Measurements from ENCODE around the gene MCM3AP.

MCM3AP gene

DNA sequence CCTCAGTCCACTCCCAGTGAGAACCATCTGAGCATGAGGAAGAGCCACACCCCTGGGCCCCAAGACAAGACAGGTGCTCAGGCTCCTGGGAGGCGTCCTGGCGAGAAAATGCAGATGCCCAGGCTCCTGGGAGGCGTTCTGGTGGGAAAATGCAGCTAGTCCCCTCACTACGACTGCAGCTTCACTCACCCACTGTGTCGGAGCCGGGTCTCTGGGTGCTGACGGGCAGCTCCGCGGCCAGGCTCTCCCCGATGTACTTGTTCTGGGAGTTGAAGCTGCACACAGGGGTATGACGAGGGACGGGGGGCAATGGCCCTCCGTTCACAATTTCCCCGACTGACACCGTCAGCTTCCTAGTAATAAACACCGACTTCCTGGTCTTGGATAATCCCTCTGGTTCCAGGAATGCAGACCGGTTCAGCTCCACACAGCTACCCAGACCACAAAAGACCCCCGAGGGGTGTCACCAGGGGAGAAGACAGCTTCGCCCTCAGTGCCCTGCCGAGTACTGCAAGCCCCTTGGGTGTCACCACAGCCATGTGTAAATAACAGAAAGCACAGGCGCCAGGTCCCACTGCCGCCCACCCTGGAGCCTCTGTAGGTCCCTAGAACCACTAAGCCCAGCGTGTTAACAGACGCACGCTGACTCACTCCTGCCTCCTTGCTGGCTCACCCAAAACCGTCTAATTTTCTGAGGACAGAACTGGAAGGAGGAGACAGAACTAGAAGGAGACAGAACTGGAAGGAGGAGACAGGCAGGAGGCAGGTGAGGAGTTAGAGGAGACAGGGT, 19.5 kb downstream of the MCM3AP start:
- Histone ChIP-seq H3K9me3 (replicated peaks; ENCODE audit: insufficient read depth, low read length) (no peaks in the 10 kb centered on the region), H3K27me3 (replicated peaks; ENCODE audit: insufficient read depth, low read length) (no peaks in the 10 kb centered on the region), H3K9ac (ENCODE audit: low read length) (no peak overlapping the region), H2AFZ (ENCODE audit: low read length) (no peak overlapping the region), H3K4me1 (ENCODE audit: low read length) (no peaks in the 10 kb centered on the region), H4K20me1 (ENCODE audit: insufficient read depth, low read length) (no peaks in the 10 kb centered on the region), H3F3A (ENCODE audit: insufficient read depth, low read length) (no peaks in the 10 kb centered on the region), H3K36me3 (replicated peaks; ENCODE audit: insufficient read depth, low read length) (peaks cover 11% of the 10 kb centered on the region), H3K79me2 (ENCODE audit: low read length) (no peaks in the 10 kb centered on the region), H3K4me3 (ENCODE audit: low read length) (no peak overlapping the region), H3K27ac (ENCODE audit: low read length) (no peak overlapping the region), H3K4me2 (ENCODE audit: low read depth, low read length) (no peak overlapping the region), H3K9me2 (replicated peaks; ENCODE audit: insufficient read depth, low read length) (no peaks in the 10 kb centered on the region)
- DNase-seq: no peak
- no peak for TF ChIP-seq EZH2phosphoT487 (IDR thresholded peaks at IDR 0.05; ENCODE audit: low read length)
- no peak for TF ChIP-seq EZH2 (optimal IDR thresholded peaks at IDR 0.05; ENCODE audit: low read depth, low read length)
- TF ChIP-seq CTCF (IDR thresholded peaks at IDR 0.05; ENCODE audit: low read length): no peak

GRCh38 chr21:46264690-46265144, 20.7 kb downstream of the MCM3AP start:
- Histone ChIP-seq H3K9me3 (replicated peaks; ENCODE audit: insufficient read depth, low read length) (no peaks in the 10 kb centered on the region), H3K4me2 (ENCODE audit: low read depth, low read length) (no peak overlapping the region), H3K9me2 (replicated peaks; ENCODE audit: insufficient read depth, low read length) (no peaks in the 10 kb centered on the region), H2AFZ (ENCODE audit: low read length) (no peak overlapping the region), H3K36me3 (replicated peaks; ENCODE audit: insufficient read depth, low read length) (peaks cover 6% of the 10 kb centered on the region), H3K4me3 (ENCODE audit: low read length) (no peak overlapping the region), H3K4me1 (ENCODE audit: low read length) (no peaks in the 10 kb centered on the region), H4K20me1 (ENCODE audit: insufficient read depth, low read length) (no peaks in the 10 kb centered on the region), H3K9ac (ENCODE audit: low read length) (no peak overlapping the region), H3F3A (ENCODE audit: insufficient read depth, low read length) (no peaks in the 10 kb centered on the region), H3K27ac (ENCODE audit: low read length) (no peak overlapping the region), H3K79me2 (ENCODE audit: low read length) (no peaks in the 10 kb centered on the region), H3K27me3 (replicated peaks; ENCODE audit: insufficient read depth, low read length) (no peaks in the 10 kb centered on the region)
- TF ChIP-seq EZH2phosphoT487 (IDR thresholded peaks at IDR 0.05; ENCODE audit: low read length): no peak
- TF ChIP-seq CTCF (IDR thresholded peaks at IDR 0.05; ENCODE audit: low read length): no peak
- TF ChIP-seq EZH2 (optimal IDR thresholded peaks at IDR 0.05; ENCODE audit: low read depth, low read length): no peak
- DNase-seq: no peak

- H3K9me2 ChIP-seq (replicated peaks; ENCODE audit: insufficient read depth, low read length): no peaks in the 10 kb centered on the region
- H3K27me3 ChIP-seq (replicated peaks; ENCODE audit: insufficient read depth, low read length): no peaks in the 10 kb centered on the region
- no peak overlapping the region for H3K9ac ChIP-seq (ENCODE audit: low read length)
- H3K4me3 ChIP-seq (ENCODE audit: low read length): no peak overlapping the region
- no peak for DNase-seq
- H2AFZ ChIP-seq (ENCODE audit: low read length): no peak overlapping the region
- H4K20me1 ChIP-seq (ENCODE audit: insufficient read depth, low read length): no peaks in the 10 kb centered on the region
- no peak overlapping the region for H3K27ac ChIP-seq (ENCODE audit: low read length)
- no peaks in the 10 kb centered on the region for H3K79me2 ChIP-seq (ENCODE audit: low read length)
- H3K4me1 ChIP-seq (ENCODE audit: low read length): no peaks in the 10 kb centered on the region
- peaks cover 3% of the 10 kb centered on the region for H3K36me3 ChIP-seq (replicated peaks; ENCODE audit: insufficient read depth, low read length)
- H3K4me2 ChIP-seq (ENCODE audit: low read depth, low read length): no peak overlapping the region
- H3F3A ChIP-seq (ENCODE audit: insufficient read depth, low read length): no peaks in the 10 kb centered on the region
- TF ChIP-seq EZH2phosphoT487 (IDR thresholded peaks at IDR 0.05; ENCODE audit: low read length): no peak
- H3K9me3 ChIP-seq (replicated peaks; ENCODE audit: insufficient read depth, low read length): no peaks in the 10 kb centered on the region
Observed at GRCh38 chr21:46264046-46264689, 21.2 kb downstream of the MCM3AP start.
